WTC11 (cell line): ENCODE data around the gene ZBTB7C.

ENCODE experiments used
- JUN ChIP-seq: sonication (generic); formaldehyde crosslinking; IDR thresholded peaks from 2 replicates; pipeline ENCODE4 v1.8.0; 2023; ENCODE audit warnings: mild to moderate bottlenecking, missing genetic modification reagents
- NFYB ChIP-seq: sonication (generic); formaldehyde crosslinking; conservative IDR thresholded peaks from 2 replicates; pipeline ENCODE4 v1.8.0; 2022; ENCODE audit warnings: low read depth, missing genetic modification reagents
- NR2C2 ChIP-seq: sonication (generic); formaldehyde crosslinking; IDR thresholded peaks from 2 replicates; pipeline ENCODE4 v1.8.0; 2022; ENCODE audit warnings: mild to moderate bottlenecking, missing genetic modification reagents
- PREB ChIP-seq: sonication (generic); formaldehyde crosslinking; IDR thresholded peaks from 2 replicates; pipeline ENCODE4 v1.8.1; 2022; ENCODE audit warnings: mild to moderate bottlenecking, missing genetic modification reagents, moderate library complexity, borderline replicate concordance
- RELA ChIP-seq: sonication (generic); formaldehyde crosslinking; IDR thresholded peaks from 2 replicates; pipeline ENCODE4 v1.8.1; 2022; ENCODE audit warnings: missing genetic modification reagents, mild to moderate bottlenecking, borderline replicate concordance
- TCF7 ChIP-seq: sonication (generic); formaldehyde crosslinking; IDR thresholded peaks from 2 replicates; pipeline ENCODE4 v1.8.0; 2022; ENCODE audit warnings: mild to moderate bottlenecking, low read depth, missing genetic modification reagents, moderate library complexity
- TEAD4 ChIP-seq: sonication (generic); formaldehyde crosslinking; IDR thresholded peaks from 2 replicates; pipeline ENCODE4 v1.8.0; 2022; ENCODE audit warnings: mild to moderate bottlenecking, missing genetic modification reagents
- TP53 ChIP-seq: sonication (generic); formaldehyde crosslinking; IDR thresholded peaks from 2 replicates; pipeline ENCODE4 v1.8.1; 2023; ENCODE audit warnings: mild to moderate bottlenecking, missing genetic modification reagents
- ZNF396 ChIP-seq: fragments of 250-450 bp; sonication (Bioruptor Pico); IDR thresholded peaks from 2 replicates; pipeline ENCODE4 v1.8.0; 2021; ENCODE audit warnings: mild to moderate bottlenecking, moderate library complexity, borderline replicate concordance
- TF ChIP-seq, protein P1 (sequence below): fragments of 200-600 bp; IDR thresholded peaks from 2 replicates; pipeline ENCODE4 v1.8.0; 2022; ENCODE audit warnings: antibody characterized with exemption

GRCh38 chr18:48093104-48093503 is 316.1 kb downstream of the ZBTB7C start:
- TF ChIP-seq PREB (CRISPR knock-in tag) (no peak), ZNF396 (no peak), NR2C2 (CRISPR knock-in tag) (no peak), JUN (CRISPR knock-in tag) (no peak), RELA (CRISPR knock-in tag) (no peak), TEAD4 (CRISPR knock-in tag) (no peak), NFYB (CRISPR knock-in tag) (no peak), TP53 (CRISPR knock-in tag) (no peak), TCF7 (no peak)
- TF ChIP-seq, protein P1, sequence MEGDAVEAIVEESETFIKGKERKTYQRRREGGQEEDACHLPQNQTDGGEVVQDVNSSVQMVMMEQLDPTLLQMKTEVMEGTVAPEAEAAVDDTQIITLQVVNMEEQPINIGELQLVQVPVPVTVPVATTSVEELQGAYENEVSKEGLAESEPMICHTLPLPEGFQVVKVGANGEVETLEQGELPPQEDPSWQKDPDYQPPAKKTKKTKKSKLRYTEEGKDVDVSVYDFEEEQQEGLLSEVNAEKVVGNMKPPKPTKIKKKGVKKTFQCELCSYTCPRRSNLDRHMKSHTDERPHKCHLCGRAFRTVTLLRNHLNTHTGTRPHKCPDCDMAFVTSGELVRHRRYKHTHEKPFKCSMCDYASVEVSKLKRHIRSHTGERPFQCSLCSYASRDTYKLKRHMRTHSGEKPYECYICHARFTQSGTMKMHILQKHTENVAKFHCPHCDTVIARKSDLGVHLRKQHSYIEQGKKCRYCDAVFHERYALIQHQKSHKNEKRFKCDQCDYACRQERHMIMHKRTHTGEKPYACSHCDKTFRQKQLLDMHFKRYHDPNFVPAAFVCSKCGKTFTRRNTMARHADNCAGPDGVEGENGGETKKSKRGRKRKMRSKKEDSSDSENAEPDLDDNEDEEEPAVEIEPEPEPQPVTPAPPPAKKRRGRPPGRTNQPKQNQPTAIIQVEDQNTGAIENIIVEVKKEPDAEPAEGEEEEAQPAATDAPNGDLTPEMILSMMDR = no peak
